Measurements from ENCODE around the gene MDFI.

MDFI gene

GRCh38 chr6:41677124-41677921, 39.1 kb downstream of the MDFI start:
- ATAC-seq (no peak), DNase-seq (no peak)
- peaks cover 12% of the 10 kb centered on the region for H3K27me3 Mint-ChIP-seq
- no peak overlapping the region for H3K4me3 Mint-ChIP-seq
- H3K27ac Mint-ChIP-seq: no peak overlapping the region
- H3K9me3 Mint-ChIP-seq: no peaks in the 10 kb centered on the region
- peaks cover 1% of the 10 kb centered on the region for H3K4me1 Mint-ChIP-seq

GRCh38 chr6:41678511-41679084, 40.3 kb downstream of the MDFI start:
- H3K27ac Mint-ChIP-seq: no peak overlapping the region

GRCh38 chr6:41679696-41680095, 41.4 kb downstream of the MDFI start:
- Mint-ChIP-seq H3K27ac (no peak overlapping the region), H3K4me3 (no peak overlapping the region), H3K4me1 (peaks cover 18% of the 10 kb centered on the region), H3K9me3 (no peaks in the 10 kb centered on the region), H3K27me3 (peaks cover 2% of the 10 kb centered on the region)
- no peak for DNase-seq
- no peak for ATAC-seq

More at GRCh38 chr6:41678511-41679084, 40.3 kb downstream of the MDFI start:
- no peak overlapping the region for H3K4me3 Mint-ChIP-seq
- no peak for ATAC-seq
- H3K4me1 Mint-ChIP-seq: peaks cover 14% of the 10 kb centered on the region
- H3K9me3 Mint-ChIP-seq: no peaks in the 10 kb centered on the region
- peaks cover 10% of the 10 kb centered on the region for H3K27me3 Mint-ChIP-seq
- DNase-seq: no peak

GRCh38 chr6:41680182-41680965, 42.1 kb downstream of the MDFI start:
- ATAC-seq: no peak

GRCh38 chr6:41682056-41682477, 43.8 kb downstream of the MDFI start:
- Mint-ChIP-seq H3K4me3 (peak overlapping the region; percentile 35 to 36), H3K27ac (no peak overlapping the region), H3K27me3 (no peaks in the 10 kb centered on the region), H3K4me1 (peaks cover 18% of the 10 kb centered on the region), H3K9me3 (no peaks in the 10 kb centered on the region)
- DNase-seq (peak; percentile 73 to 76), ATAC-seq (peak; percentile 73)

More at GRCh38 chr6:41680182-41680965, 42.1 kb downstream of the MDFI start:
- Mint-ChIP-seq H3K27me3 (no peaks in the 10 kb centered on the region), H3K4me1 (peaks cover 18% of the 10 kb centered on the region), H3K9me3 (no peaks in the 10 kb centered on the region), H3K4me3 (no peak overlapping the region), H3K27ac (no peak overlapping the region)
- no peak for DNase-seq

GRCh38 chr6:41682497-41683272, 44.4 kb downstream of the MDFI start:
- Mint-ChIP-seq H3K27me3 (no peaks in the 10 kb centered on the region), H3K9me3 (no peaks in the 10 kb centered on the region), H3K4me3 (peak overlapping the region; percentile 66 to 87), H3K4me1 (peaks cover 18% of the 10 kb centered on the region), H3K27ac (peak overlapping the region in 1 of 2 donors; percentile 92)
- DNase-seq (no peak), ATAC-seq (no peak)

- no peak for DNase-seq
- H3K9me3 Mint-ChIP-seq: no peaks in the 10 kb centered on the region
- peak overlapping the region; percentile 66 to 87 for H3K4me3 Mint-ChIP-seq
- peak overlapping the region; percentile 83 to 92 for H3K27ac Mint-ChIP-seq
- H3K4me1 Mint-ChIP-seq: peaks cover 18% of the 10 kb centered on the region
- ATAC-seq: peak; percentile 19
- no peaks in the 10 kb centered on the region for H3K27me3 Mint-ChIP-seq
These were observed 44.9 kb downstream of the MDFI start for GRCh38 chr6:41683273-41683522.

GRCh38 chr6:41683523-41684310, 45.4 kb downstream of the MDFI start:
- peak; percentile 91 for ATAC-seq
- Mint-ChIP-seq H3K4me3 (peak overlapping the region; percentile 66 to 87), H3K9me3 (no peaks in the 10 kb centered on the region), H3K27ac (peak overlapping the region; percentile 83 to 92), H3K27me3 (no peaks in the 10 kb centered on the region), H3K4me1 (peaks cover 18% of the 10 kb centered on the region)
- peak; percentile 80 to 83 for DNase-seq

GRCh38 chr6:41684311-41685180, 46.3 kb downstream of the MDFI start:
- Mint-ChIP-seq H3K27me3 (no peaks in the 10 kb centered on the region), H3K27ac (no peak overlapping the region), H3K4me1 (peaks cover 26% of the 10 kb centered on the region)

GRCh38 chr6:41685641-41686380, 47.5 kb downstream of the MDFI start:
- DNase-seq: no peak
- Mint-ChIP-seq H3K4me3 (no peak overlapping the region), H3K27me3 (no peaks in the 10 kb centered on the region), H3K4me1 (peaks cover 28% of the 10 kb centered on the region), H3K9me3 (no peaks in the 10 kb centered on the region), H3K27ac (no peak overlapping the region)
- ATAC-seq: no peak

More at GRCh38 chr6:41684311-41685180, 46.3 kb downstream of the MDFI start:
- ATAC-seq (no peak), DNase-seq (no peak)
- Mint-ChIP-seq H3K9me3 (no peaks in the 10 kb centered on the region), H3K4me3 (no peak overlapping the region)

- Mint-ChIP-seq H3K9me3 (no peaks in the 10 kb centered on the region), H3K4me3 (no peak overlapping the region), H3K27ac (no peak overlapping the region), H3K4me1 (peaks cover 24% of the 10 kb centered on the region), H3K27me3 (no peaks in the 10 kb centered on the region)
- no peak for DNase-seq
- no peak for ATAC-seq
These were observed 49.4 kb downstream of the MDFI start for GRCh38 chr6:41687501-41688175.

- no peaks in the 10 kb centered on the region for H3K9me3 Mint-ChIP-seq
- ATAC-seq: no peak
- no peak overlapping the region for H3K4me3 Mint-ChIP-seq
- no peak for DNase-seq
- peaks cover 16% of the 10 kb centered on the region for H3K4me1 Mint-ChIP-seq
- no peaks in the 10 kb centered on the region for H3K27me3 Mint-ChIP-seq
- no peak overlapping the region for H3K27ac Mint-ChIP-seq
These were observed 50.1 kb downstream of the MDFI start for GRCh38 chr6:41688256-41688965.

Data from stimulated activated naive CD8-positive, alpha-beta T cell treated with anti-CD3 and anti-CD28 coated beads, Interleukin-15, amount 100 ng/mL, for 72 hours (primary cell).